ENCODE data around the gene ATP2C2.

DNA sequence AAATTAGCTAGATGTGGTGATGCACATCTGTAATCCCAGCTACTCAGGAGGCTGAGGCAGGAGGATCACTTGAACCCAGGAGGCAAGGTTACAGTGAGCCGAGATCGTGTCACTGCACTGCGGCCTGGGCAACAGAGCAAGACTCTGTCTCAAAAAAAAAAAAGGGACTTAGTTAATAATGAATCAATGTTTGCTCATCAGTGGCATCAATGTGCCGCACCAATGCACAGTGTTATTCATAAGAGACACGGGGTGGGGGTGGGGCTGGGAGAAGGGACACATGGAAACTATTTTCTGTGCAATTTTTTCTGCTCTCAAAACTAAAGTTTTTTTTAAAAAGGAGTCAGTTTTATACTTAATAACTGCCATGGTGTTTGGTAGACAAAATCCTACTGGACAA, 6.8 kb upstream of the ATP2C2 start:
- TF ChIP-seq EZH2 (IDR thresholded peaks at IDR 0.05; ENCODE audit: low read length, unreplicated experiment) (no peak), CTCF (conservative IDR thresholded peaks at IDR 0.05; ENCODE audit: low read depth, low read length) (no peak), EZH2phosphoT487 (IDR thresholded peaks at IDR 0.05; ENCODE audit: borderline replicate concordance, low read length) (no peak)
